Stimulated activated effector memory CD8-positive, alpha-beta T cell treated with anti-CD3 and anti-CD28 coated beads, Interleukin-12 subunit alpha, Interleukin-12 subunit beta, amount 100 ng/mL, for 72 hours (primary cell): ENCODE data around the gene GRM1.
A peak's percentile ranks its signal among the peaks of the same experiment; 100 is the strongest.

Source experiments
- ATAC-seq: fragments of 150-1000 bp; cut with Tn5 transposase; 2 replicates; pipeline ENCODE4 v1.10.0; 2021
- DNase-seq, 2 donors: peaks; one replicate each; pipeline ENCODE4 v3.0.0; 2021 to 2022; ENCODE audit warnings: low spot score in 2 of 2
- H3K27ac Mint-ChIP-seq: one replicate; pipeline ENCODE4 v1.8.0; 2022; ENCODE audit warnings: mild to moderate bottlenecking, mixed read lengths
- H3K36me3 Mint-ChIP-seq: one replicate; pipeline ENCODE4 v1.8.0; 2022; ENCODE audit warnings: mild to moderate bottlenecking, mixed read lengths
- H3K4me1 Mint-ChIP-seq: one replicate; pipeline ENCODE4 v1.8.0; 2022; ENCODE audit warnings: mixed read lengths
- H3K4me3 Mint-ChIP-seq: one replicate; pipeline ENCODE4 v1.8.0; 2022; ENCODE audit warnings: mild to moderate bottlenecking, mixed read lengths
- H3K9me3 Mint-ChIP-seq: one replicate; pipeline ENCODE4 v1.8.0; 2022; ENCODE audit warnings: mixed read lengths

GRM1 gene

DNA sequence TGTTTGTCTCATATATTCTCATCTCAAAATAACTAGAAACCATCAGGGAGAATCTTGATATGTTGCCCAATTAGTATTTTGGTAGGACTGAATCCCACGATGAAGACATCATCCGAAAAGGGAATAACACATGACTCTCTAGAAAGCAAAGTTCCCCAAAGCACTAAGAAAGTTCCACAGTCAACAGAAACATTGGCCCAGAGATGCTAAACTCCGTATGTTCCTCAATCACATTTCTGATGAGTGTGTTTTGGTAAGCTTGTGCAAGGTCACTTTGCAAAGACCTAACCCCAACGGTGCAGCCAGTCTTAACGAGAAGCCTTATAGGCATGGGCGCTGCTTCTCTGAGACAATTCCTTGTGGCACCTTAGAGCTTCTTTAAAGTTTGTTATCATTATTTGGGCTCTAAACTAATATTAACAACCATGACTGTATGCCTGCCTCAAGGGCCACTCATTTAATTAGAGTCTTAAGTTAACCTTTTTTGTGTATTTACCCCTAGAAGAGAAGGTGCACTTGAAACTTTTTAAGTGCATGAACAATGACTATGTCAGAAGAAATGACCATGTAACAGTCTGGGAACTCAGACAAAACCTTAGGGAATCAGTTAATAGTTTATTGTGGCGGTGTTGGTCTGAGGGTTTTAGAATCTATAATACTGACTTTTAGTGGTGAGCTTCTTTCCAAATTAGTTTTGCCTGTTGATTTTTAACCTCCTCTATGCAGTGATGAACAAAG, 312.8 kb downstream of the GRM1 start:
- H3K4me1 Mint-ChIP-seq: no peaks in the 10 kb centered on the region
- DNase-seq (no peak), ATAC-seq (no peak)
- H3K9me3 Mint-ChIP-seq: peaks cover 3% of the 10 kb centered on the region
- H3K4me3 Mint-ChIP-seq: no peak overlapping the region
- no peak overlapping the region for H3K27ac Mint-ChIP-seq
- H3K36me3 Mint-ChIP-seq: no peaks in the 10 kb centered on the region

DNA sequence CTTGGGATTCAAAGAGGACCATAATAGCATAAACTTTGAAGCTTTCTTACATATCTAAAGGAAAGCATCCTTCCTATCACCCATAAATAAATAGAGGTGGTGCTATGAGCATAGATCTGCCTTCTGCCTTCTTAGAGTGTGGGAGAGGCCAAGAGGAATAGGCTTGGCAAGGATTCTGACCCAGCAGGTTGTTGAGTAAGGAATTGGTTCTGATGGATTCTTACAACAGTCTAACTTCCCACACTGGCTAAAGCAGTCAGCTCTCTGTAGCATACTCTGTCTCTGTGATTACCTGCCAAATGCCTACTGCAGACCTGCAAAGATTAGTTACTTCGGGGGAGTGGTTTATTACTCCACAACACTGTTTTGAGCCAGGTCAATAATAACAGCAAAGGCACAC, 316.7 kb downstream of the GRM1 start:
- Mint-ChIP-seq H3K36me3 (no peaks in the 10 kb centered on the region), H3K9me3 (no peaks in the 10 kb centered on the region), H3K27ac (no peak overlapping the region), H3K4me1 (no peaks in the 10 kb centered on the region), H3K4me3 (no peak overlapping the region)
- ATAC-seq: no peak
- no peak for DNase-seq

DNA sequence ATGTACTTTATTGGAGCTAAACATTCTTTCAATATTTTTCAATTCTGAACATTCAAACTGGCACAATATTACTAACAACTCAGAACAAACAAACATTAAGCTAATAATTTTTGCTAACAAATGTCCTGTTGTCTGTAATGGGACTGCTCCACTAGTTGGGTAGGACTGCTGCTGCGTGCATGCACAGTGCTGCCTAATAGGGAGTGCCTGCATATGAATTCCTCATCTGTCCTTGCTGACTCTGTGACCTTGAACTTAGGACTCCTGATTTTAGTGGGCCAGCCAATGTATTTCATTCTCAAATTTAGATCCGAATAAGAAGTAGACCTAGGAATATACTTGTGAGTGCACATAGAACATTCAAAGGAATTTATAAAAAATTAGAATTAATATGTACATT, 318.2 kb downstream of the GRM1 start:
- H3K36me3 Mint-ChIP-seq: no peaks in the 10 kb centered on the region
- ATAC-seq (no peak), DNase-seq (no peak)
- no peaks in the 10 kb centered on the region for H3K4me1 Mint-ChIP-seq
- no peak overlapping the region for H3K27ac Mint-ChIP-seq
- no peaks in the 10 kb centered on the region for H3K9me3 Mint-ChIP-seq
- H3K4me3 Mint-ChIP-seq: no peak overlapping the region

DNA sequence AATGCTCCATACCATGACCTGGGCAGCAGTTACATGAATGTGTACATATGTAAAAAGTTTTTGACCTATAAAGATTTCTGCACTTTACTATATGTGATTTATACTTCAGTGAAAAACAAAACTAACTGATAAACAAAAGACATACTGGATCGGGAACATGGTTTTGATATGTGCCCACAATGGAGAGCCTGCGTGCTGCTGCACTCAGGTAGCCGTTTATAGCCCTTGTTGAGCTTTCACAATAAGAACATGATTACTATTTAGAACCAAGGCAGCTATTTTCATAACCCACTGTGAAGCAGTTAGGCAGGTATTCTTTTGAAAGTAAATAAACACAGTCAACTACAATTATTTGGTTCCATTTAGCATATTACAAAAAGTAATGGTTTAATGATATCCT, 318.8 kb downstream of the GRM1 start:
- DNase-seq (no peak), ATAC-seq (no peak)
- no peaks in the 10 kb centered on the region for H3K9me3 Mint-ChIP-seq
- H3K36me3 Mint-ChIP-seq: no peaks in the 10 kb centered on the region
- no peak overlapping the region for H3K4me3 Mint-ChIP-seq
- H3K4me1 Mint-ChIP-seq: no peaks in the 10 kb centered on the region
- no peak overlapping the region for H3K27ac Mint-ChIP-seq

DNA sequence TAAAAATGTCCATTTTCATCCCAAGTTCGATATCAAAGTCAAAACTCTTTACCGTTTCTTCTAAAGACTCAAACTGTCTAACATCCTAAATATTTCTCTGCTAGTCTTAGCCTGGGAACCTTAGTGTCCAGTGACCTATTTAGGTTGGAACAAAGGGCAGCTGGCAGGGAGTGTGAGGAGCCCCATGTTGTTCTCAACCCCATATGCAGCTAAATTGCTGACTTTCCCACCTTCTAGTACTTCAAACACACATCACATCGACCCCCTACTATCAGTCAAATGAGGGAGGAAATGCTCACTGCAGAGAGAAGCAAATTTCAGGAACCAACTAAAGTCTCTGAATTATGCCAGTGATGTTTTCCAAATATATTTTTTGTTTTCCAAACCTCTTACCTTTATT, 322.2 kb downstream of the GRM1 start:
- ATAC-seq: no peak
- no peak for DNase-seq
- Mint-ChIP-seq H3K9me3 (no peaks in the 10 kb centered on the region), H3K4me3 (no peak overlapping the region), H3K4me1 (no peaks in the 10 kb centered on the region), H3K36me3 (no peaks in the 10 kb centered on the region), H3K27ac (no peak overlapping the region)

DNA sequence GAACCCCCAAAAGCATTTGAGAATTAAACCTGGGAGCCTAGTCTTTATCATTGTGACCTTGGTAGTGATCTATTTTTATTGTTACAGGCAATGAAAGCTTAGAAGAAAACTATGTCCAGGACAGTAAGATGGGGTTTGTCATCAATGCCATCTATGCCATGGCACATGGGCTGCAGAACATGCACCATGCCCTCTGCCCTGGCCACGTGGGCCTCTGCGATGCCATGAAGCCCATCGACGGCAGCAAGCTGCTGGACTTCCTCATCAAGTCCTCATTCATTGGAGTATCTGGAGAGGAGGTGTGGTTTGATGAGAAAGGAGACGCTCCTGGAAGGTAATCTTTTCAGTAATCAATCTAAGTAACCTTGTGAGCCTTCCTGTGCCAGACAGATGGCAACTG, 323.3 kb downstream of the GRM1 start:
- DNase-seq (no peak), ATAC-seq (no peak)
- Mint-ChIP-seq H3K27ac (no peak overlapping the region), H3K9me3 (no peaks in the 10 kb centered on the region), H3K36me3 (no peaks in the 10 kb centered on the region), H3K4me1 (no peaks in the 10 kb centered on the region), H3K4me3 (no peak overlapping the region)

DNA sequence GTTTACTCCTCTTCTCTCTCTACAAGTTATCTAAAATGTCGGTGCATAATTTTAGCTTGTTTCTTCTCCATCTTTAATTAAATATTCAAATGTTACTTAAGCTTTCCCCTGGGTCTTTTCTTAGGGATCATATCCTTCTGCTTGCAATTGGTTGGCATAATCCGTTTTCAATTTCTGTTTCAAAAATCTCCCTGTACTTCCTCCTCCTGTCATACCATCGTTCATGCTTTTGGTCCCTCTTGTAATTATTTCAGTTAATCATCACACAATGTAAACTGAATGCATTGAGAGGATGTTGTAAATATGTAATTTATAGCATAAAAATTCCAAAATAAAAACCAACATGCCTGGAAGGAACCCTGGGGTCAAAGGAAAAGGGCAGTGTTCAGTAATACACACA, 325.6 kb downstream of the GRM1 start:
- H3K36me3 Mint-ChIP-seq: no peaks in the 10 kb centered on the region
- no peaks in the 10 kb centered on the region for H3K9me3 Mint-ChIP-seq
- ATAC-seq: no peak

DNA sequence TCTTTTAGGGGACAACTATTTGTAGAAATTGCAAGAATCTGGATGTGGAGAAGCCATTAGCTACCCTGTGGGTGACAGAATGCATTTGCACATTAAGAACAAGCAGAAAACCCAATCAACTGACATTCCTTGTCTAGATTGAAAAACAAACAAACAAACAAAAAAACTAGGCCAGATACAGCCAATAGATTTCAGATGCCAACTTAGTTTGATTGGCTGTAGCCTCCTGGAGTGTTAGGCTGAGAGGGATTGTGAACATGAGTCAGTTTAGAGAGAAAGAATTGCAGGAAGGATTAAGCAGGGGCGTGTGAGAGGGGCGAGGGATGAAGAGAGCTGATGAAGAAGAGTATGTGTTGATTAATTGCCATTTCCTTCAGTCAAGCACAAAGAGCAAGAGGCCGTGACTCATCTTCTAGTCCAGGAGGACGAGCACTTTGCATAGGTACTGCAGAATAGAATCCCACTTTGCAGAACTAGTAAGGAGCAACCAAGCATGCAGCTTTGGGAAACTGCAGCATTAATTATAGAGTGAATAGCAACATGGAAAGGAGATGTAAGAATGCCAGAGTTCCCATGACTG, 326.7 kb downstream of the GRM1 start:
- DNase-seq: no peak
- H3K36me3 Mint-ChIP-seq: no peaks in the 10 kb centered on the region
- no peak overlapping the region for H3K27ac Mint-ChIP-seq
- no peaks in the 10 kb centered on the region for H3K9me3 Mint-ChIP-seq
- H3K4me1 Mint-ChIP-seq: no peaks in the 10 kb centered on the region
- no peak for ATAC-seq
- H3K4me3 Mint-ChIP-seq: no peak overlapping the region

More for the DNA sequence above, 325.6 kb downstream of the GRM1 start:
- Mint-ChIP-seq H3K27ac (no peak overlapping the region), H3K4me3 (no peak overlapping the region), H3K4me1 (no peaks in the 10 kb centered on the region)
- no peak for DNase-seq

DNA sequence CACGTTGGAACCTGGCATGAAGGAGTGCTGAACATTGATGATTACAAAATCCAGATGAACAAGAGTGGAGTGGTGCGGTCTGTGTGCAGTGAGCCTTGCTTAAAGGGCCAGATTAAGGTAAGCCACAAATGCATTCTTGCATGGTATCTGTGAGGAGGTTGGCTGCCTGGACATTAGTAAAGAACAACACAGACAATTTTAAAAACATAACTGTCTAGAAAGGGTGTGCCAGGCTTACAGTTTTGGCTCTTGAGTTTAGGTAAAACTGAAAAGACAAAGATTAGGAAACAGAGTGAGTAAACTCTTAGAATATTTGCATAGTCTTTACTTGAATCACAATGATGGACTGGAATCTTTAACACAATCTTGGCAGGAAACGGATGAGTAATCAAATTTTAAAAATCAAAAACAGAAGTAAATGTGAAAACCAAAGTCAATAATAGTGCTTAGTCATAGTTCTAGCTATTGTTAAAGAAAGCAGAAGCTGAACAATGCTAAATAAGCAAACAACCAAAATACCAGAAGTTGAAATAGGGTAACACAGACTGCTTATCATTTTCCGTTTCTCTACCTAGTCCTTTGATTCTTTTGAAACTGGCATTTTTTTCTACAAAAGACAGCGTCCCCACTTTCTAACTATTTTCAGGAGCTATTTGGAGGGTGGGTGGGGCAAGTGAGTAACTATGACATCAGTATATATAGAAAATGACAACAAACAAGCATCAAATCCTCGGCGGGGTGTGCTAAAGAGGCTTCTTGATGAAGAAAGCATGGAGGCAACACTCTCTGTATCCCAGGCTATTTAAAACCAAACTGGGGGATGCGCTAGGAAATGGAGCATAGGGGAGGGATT, 328.9 kb downstream of the GRM1 start:
- H3K27ac Mint-ChIP-seq: no peak overlapping the region
- ATAC-seq: peak; percentile 43
- H3K9me3 Mint-ChIP-seq: no peaks in the 10 kb centered on the region
- DNase-seq: no peak
- no peaks in the 10 kb centered on the region for H3K4me1 Mint-ChIP-seq
- H3K4me3 Mint-ChIP-seq: no peak overlapping the region
- no peaks in the 10 kb centered on the region for H3K36me3 Mint-ChIP-seq

DNA sequence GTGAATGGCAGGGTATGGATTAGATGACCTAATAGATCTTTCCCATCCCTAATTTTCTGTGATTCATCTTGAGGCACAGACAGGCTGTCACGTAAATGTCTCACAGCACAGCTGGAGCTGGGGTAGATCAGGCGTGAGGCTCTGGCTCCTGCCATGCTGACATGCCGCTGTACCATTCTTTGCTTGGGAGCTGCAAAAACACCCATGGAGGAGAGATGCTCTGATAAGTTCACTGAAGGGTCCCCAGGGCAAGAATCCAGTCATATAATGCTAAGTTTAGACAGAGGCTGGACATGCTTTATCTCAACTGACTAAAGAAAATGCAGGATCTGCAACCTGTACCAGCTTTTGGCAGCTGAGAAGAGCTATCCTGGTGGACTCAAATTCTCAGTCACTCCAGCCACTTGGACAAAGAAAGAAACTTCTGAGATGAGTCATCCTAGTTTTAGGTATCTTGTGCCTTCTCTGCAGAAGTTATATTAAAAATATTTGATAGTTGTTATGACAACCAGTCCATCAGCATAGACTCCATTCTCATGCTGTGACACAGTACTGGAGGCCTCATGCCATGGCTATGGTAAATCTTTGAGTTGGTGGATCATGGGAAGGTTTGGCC, 329.7 kb downstream of the GRM1 start:
- Mint-ChIP-seq H3K4me1 (no peaks in the 10 kb centered on the region), H3K36me3 (no peaks in the 10 kb centered on the region), H3K27ac (no peak overlapping the region), H3K9me3 (no peaks in the 10 kb centered on the region), H3K4me3 (no peak overlapping the region)
- DNase-seq: no peak
- peak; percentile 17 for ATAC-seq

DNA sequence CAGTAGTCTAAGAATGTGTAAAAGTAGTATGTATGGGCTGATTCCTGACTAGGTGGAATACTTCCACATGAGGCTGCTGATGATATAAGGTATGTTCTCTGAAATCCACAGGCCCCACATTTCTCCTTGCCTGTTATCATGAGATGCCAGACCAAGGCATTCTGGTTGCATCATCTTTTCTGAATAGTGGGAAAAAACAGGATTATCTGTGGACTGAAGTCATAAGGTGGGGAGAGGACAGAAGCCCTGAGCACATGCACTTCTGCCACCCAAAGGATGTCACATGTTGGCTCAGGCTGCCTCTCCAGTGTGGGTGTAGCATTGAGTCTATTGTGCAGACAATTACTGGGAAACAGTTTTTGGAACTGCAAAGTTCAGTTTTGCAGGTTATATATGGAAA, 330.3 kb downstream of the GRM1 start:
- ATAC-seq (peak; percentile 6), DNase-seq (no peak)
- Mint-ChIP-seq H3K4me1 (no peaks in the 10 kb centered on the region), H3K27ac (no peak overlapping the region), H3K36me3 (no peaks in the 10 kb centered on the region), H3K9me3 (peaks cover 3% of the 10 kb centered on the region), H3K4me3 (no peak overlapping the region)

DNA sequence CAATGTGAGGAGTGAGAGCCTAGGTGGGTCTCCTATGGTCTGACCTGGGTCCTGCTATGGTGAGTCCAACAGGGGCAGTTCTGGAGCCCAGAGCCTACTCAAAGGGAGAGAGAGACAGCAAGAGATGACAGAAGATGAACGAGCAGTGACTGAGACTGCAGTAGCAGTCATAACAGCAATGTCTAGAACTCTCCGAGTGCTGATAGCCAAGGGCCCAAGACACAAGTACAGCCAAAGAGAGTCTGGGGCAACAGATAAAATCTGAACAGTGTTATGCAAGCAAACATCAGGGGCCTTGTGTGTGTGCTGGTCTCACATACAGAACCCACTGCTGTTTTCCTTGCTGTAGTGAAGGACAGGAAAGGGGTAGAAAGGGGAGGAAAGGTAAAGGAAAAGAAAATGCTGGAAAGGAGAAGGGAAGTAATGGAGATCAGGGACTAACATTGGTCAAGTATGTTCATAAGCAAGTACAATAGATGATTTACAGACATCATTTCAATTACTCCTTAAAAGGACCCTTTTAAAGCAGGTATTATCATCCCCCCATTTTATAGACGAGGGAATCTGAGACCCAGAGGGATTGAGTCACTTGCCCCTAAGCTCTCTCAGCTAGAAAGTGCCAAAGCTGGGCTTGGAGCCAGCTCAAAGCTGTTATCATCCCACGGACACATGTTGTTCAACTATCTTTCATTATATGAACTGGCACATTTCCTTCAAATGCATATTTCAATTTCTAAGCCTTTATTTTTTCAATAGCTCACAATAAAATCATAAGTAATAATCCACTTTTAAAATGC, 332.5 kb downstream of the GRM1 start:
- Mint-ChIP-seq H3K27ac (no peak overlapping the region), H3K4me3 (no peak overlapping the region), H3K4me1 (no peaks in the 10 kb centered on the region), H3K9me3 (peaks cover 8% of the 10 kb centered on the region), H3K36me3 (no peaks in the 10 kb centered on the region)
- ATAC-seq (peak; percentile 27), DNase-seq (no peak)

DNA sequence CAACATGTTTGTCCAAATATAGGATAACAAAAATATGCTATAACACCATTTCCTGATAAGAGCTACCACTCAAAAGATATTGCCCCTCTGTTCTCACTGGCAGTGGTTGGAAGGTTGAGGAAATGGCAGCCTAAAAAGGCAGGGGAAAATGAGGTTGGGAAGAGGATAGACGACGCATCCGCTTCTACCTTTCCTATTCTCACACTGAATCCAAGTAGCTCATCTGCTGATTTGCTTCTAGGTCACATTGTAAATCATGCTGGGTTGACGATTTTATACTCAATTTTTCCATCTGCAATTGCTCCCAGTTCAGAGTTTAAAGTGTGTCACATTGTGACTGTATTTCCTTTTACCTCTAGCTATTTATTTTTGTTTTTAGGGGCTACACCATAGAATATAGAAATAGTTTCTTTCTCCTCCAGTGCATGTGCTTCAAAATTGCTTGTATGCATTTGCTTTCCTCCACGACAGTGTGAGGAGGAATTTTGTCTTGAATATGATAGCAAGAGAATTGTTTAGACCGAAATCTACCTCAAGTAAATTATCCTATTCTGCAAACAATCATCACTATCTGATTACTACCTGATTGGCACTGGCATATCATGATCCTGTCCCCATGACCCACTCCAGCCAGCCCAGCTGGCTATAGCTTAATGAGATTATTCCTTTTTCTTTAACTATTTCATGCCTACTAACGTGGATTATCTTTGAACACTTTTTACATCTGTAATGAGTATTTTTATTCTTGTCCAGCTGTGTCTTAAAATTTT, 335.2 kb downstream of the GRM1 start:
- H3K9me3 Mint-ChIP-seq: peaks cover 8% of the 10 kb centered on the region
- no peak for DNase-seq
- H3K4me3 Mint-ChIP-seq: no peak overlapping the region

DNA sequence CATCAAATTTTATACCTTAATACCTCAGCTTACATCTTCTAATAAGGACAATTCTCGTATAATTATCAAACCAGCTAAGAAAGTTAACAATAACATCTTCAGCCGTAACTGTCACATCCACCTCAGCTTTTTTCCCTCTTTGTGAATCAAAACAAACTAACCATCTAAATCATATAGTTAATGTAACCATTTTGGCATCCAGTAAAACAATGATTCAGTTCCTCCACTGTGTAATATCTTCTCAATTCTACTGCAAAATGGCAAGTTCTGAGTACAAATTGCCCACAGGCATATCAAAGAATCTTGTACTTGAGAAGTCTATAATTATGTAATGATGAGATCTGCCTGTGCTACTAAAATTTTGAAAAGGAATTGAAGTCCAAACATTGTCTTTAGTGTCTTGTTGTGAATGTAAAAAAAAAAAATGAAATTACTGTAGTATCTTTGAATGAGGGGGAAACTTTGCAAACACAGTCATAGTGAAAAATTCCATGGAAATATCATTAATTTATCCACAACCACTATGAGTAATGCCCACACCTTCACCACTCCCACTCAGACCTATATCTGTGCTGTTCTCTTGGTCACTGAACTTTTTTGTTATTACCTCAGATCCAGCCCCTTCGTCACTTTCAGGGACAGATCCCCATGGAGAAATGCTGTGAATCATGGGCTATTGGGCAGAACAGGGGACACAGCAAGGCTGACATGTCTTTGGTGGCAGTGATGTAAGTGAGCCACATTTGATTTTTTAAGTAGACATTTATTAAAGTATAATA, 336.1 kb downstream of the GRM1 start:
- Mint-ChIP-seq H3K9me3 (peaks cover 11% of the 10 kb centered on the region), H3K27ac (no peak overlapping the region), H3K36me3 (no peaks in the 10 kb centered on the region), H3K4me1 (no peaks in the 10 kb centered on the region), H3K4me3 (no peak overlapping the region)
- DNase-seq (no peak), ATAC-seq (peak; percentile 51)

More for the DNA sequence above, 335.2 kb downstream of the GRM1 start:
- H3K36me3 Mint-ChIP-seq: no peaks in the 10 kb centered on the region
- no peak for ATAC-seq
- no peaks in the 10 kb centered on the region for H3K4me1 Mint-ChIP-seq
- H3K27ac Mint-ChIP-seq: no peak overlapping the region
